HG03469 (cell line): ENCODE data around the gene DCP1B.

Experiments used
- ATAC-seq: cut with Tn5 transposase; IDR thresholded peaks from one replicate; pipeline ENCODE4 v1.9.1; 2021; ENCODE audit warnings: mild to moderate bottlenecking, moderate library complexity, moderate number of reproducible peaks; ENCODE audit not compliant: unreplicated experiment

Gene DCP1B

DNA sequence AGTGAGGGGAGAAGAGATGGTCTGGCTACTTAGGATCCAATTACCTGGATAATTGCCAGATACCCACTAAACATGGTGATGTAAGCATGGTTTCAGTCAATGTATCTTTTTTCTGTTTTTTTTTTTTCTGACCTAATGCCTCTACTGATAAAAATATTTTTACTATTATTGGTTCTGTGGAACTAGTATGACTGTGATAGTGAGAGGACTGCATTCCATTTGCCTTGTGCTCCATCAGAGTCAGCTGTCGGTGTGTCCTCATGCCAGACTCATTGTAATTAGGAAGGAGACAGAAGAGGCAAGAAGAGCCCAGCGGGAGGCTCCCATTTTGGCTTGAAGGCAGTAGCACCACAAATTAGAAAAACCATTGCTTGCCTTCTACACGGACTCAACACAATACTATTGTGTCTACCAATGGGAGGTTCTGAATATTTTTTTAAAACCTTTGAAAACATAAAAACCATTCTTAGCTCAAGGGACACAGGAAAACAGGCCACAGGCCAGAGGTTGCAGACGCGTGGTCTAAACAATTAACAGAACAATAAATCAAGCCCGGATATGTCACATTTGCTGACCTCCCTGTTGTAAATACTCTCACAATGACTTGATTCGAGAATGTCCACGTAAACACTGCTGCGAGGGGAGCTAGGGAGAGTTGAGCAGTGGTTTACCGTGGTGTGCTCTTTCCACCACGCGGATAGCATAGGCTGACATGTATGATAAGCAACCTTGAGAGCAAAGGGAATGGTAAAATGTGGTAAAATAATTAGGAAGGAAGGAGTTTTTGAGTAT, 13.5 kb upstream of the DCP1B start:
- no peak for ATAC-seq

DNA sequence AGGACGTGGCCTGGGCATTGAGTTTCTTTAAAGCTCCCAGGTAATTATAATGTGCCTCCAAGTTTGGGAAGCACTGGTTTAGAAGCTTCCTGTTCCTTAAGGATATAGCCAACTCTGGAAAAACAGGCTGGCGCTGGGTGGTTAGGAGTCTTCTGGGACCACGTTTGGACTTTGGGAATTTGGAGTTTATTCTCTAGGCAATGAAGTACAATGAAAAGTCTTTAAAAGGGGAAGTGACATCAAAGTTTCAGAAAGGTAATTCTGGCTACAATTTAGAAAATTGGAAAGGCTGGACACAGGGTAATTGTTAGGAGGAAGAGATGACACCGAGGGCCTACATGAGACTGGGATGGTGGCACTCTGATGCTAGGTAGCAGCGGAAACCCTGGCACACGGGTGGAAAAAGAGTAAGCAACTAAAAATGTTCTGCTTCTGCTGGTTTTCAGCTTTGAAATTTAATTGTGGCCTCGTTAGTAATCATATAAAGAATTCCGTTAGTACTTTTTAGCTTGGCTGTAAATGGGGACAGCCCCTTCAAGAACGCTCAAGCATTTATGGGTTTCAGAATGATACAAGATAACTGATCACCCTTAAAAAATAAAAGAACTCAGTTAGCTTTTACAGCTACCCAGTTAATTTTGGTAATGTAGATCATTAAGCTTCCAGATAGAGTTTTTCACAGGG, 12.7 kb upstream of the DCP1B start:
- ATAC-seq = no peak

DNA sequence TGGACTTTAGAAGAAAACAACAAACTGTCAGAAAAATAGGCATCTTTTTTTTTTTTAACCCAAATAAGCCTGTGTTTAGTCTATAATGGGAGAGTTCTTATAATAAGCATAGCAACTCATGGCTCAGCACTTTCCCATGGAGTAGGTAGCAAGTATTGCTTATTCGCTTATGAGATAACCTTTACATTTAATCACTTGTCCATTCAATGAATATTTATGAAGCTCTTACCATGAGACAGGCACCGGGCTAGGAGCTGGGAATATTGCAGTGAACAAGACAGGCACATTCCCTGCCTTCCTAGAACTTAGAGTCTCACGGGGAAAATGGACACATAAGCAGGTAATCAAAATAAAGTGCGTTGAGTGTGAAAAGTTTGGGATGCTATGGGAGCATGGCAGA, 10.0 kb upstream of the DCP1B start:
- ATAC-seq = no peak

DNA sequence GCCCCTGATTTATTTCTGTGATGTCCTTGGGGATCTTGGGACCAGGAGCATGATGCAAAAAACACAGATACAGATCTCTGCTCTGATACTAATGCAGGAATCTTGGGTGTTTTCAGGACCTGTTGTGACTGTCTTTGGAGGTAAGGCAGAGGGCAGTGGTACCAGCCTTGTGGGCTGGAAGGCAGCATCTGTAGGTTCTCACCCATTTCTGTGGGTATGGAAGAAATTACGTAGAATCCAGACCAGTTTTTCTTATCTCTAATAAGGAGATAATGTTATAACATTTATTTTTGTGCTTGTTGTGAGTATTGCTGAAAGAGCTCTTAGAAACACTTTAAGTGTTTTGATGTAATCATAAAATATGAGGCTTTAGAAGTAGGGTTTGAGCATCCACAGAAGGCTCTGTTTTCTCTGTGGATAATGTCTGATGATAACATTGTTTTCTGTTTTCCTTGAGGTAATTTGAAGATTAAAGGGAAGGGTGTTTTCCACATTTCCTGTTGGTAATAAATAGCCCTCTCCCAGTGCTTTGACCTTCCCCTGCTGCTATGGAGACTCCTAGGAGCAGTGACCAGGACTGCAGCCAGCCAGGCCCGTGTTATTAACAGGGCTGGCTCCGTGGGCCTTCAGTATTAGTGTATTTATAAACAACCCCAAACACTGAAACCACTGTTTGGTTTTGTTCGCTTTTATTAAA, 9.4 kb upstream of the DCP1B start:
- no peak for ATAC-seq

DNA sequence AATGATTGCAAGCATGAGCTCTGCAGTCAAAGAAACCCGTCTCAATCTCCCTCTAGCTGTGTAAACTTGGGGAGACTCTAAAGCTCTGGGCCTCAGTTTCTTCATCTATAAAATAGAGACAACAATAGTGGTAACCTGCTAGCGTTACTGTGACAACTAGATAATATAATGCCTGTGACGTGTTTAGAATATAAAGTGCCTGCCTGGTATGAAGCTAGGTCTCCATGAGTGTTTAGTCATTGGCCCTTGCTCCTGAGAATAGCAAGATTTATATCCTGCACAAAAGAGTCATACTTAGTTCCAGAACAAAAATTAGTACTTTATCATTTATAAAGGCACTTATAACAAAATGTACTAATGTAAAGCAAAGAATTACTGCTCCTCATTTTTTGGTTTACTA, 8.8 kb upstream of the DCP1B start:
- no peak for ATAC-seq

DNA sequence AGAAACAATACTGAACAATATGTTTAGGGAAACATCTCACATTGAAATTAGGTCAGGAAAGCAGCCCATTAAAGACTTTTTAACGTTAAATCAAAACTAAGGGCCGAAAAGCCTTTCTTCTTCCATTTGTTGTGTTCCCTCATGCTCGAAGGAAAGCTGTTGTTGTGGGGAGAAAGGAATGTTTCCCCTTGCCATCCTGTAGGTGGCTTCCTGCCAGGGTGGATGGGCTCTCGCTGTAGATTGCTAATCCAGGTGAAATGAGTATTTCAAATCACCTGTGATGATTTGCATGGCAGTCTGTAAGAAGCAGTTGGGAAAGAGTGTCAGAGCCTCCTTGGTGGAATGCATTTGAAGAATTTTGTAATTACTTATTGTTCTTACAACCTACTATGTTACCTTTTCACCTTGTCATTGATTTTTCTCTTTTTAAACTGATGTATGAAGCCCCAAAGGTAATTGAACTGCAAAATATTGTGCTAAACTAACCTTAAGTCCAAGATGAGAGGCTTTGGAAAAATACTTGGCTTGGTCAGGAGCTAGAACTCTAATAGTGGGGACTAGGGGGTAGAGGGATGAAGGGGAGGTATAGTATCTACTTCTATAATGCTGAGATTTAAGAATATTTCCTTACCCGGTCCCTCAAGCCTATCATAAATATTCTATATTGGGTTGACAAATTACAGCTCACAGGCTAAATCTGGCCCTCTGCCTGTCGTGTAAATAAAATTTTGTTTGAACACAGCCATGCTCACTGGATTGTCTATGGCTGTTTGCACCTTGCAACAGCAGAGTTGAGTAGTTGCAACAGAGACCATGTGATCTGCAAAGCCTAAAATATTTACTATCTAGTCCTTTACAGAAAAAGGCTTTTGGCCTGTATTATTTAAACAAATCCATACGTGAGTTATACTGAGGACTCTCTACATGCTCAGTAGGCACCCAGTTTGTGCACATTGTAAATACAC, 7.7 kb upstream of the DCP1B start:
- ATAC-seq = no peak

DNA sequence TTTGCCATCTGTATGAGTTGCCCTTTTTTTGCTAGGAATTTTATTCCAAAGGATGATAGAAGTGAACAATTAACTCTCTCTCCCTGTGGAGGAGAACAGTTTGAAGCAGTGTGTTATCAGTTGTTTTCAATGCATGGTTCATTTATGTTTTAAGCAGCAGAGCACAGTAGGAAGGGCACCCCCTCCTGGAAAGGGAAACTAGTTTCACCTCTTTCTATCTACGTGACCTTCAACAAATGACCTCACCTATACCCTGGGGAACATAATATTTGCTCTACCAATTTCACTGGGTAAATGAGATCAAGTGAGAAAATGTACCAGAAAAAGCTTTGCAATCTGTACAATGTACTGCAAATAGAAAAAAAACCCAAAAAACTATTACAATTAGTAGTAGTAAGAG, 5.4 kb upstream of the DCP1B start:
- ATAC-seq = no peak

DNA sequence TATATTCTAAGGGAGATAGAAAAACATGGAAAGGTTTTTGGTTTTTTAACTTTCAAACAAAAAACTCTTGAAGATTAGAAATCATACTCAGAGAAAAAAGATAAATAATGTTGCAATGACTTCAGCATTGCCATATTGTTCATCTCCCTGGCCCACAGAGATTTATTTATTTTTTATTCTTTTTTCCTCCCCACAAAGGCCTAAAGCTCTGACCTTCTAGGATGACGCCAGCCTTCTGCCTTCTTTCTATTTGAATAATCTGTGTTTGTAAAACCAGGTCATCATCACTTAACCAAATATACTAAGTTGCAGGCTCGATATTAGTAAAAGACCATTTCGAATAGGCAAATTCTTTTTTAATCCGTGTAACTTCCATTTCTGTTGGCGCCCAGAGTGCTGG, 4.4 kb upstream of the DCP1B start:
- no peak for ATAC-seq

DNA sequence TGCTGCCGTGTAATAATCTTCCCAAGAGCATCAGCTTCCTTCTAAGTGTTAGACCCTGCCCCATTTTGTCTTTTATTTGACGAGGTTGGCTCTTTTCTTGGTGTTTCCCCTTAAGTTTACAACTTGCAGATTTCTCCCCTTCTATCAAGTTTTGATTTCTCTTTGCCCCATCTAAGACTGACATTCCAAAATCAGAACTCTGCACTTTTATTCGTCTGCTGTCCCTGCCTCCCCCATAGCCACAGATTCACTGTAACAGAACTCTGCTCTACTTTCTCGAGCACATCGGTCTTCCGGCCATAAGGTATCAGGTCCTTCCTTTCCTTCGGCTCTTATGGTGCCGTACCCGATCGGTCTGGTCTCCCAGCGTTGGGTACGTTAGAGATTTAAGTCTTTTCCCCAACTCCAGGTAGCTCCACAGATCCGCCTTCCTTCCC, 563 bp downstream of the DCP1B start:
- ATAC-seq = no peak

DNA sequence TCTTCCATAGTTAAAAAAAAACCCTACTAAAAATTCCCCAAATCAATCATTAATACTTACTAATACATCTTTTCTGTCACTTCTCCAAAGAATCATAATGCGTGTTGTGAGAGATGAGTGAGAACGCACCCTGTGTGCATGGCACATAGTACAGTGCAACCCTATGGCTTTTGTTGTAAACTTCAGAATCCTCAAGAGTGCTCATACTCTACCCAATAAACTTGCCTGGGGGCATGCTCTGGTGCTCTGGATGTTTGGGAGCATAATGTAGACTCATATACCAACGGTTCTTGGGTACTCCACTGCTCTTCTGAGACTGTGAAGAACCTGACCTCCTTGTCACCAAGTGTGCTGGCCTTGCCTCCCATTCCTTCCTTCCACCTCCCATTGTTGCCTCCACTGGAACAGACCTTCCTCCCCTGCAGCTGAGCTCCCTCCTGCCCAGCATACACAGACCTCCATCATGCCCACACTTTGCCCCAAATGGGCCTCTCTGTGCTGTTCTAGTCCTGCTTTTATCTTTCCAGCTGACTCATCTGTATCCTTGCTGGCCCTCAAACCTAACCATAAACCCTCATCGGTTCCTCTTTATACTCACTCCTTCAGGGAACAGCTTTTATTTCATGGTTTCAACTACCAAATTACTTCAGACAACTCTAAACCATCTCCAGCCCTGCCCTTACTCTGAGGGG, 8.9 kb downstream of the DCP1B start:
- no peak for ATAC-seq

DNA sequence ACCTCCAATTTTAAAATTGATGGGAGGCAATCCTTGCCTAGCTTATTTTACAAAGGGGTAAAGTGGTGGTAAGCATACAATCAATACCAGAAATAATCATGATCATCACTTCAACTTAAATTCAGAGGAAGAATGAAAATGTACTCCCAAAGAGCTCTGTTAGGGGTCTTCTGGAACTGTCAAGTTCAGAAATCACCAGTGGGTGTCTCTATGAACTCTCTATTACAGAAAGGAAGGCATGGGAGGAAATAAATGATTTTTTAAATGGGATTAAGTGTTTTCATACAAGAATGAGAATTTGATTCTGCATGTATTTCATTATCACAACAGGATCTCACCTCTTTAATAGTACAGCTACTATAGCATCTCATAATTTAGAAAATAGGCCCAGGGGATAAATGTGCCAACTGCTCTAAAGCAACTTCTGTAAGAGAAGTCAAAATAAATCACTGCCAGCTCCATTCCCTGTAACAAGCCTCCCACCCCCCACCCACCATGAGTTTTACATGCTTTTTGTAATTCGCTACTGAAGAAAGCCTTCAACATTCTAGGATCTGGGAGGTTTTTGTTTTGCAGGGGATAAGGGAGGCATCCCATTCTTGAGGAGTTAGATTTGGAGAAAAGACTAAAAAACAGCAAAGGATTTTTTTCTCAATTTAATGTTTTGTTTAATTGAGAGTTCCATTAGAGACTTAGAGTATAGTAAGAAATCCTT, 9.7 kb downstream of the DCP1B start:
- no peak for ATAC-seq

DNA sequence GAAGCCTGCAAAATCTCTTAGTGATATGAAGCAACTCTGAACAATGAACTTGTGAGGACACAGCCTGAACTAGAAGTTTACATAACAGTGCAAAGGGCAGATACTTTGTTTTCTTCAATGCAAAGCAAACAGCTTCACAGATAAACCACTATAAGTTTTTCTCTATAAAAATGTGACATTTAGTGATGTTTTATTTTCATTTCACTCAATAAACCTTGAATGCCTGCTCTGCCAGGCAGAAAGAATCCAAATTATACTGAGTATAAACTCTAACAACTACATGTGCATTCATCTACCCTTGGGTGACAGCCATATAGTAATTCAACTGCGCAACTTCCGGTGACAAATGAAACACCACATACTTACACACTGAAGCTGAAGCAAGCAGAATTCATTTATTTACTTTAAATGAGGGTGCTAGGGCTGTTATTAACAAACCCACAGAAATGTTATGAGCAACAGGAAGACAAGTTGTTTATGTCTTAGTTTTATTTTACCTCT, 10.3 kb downstream of the DCP1B start:
- no peak for ATAC-seq

DNA sequence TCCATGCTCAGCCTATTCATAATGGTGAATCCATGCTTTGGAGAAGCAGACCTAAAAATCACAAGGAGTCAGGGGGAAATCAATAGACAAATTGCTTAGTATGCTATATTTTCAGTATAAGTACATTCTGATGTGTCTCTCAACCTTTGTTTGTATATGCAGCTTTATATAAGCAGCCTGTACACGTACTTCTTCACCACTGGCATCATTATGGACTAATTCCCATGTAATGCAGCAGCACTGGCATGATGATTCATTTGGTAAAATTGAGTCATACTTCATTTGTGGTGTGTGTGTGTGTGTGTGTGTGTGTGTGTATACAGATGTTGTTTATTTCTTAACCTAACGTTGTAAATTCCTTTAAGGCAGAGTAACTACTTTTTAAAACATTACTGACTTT, 10.9 kb downstream of the DCP1B start:
- ATAC-seq = no peak

DNA sequence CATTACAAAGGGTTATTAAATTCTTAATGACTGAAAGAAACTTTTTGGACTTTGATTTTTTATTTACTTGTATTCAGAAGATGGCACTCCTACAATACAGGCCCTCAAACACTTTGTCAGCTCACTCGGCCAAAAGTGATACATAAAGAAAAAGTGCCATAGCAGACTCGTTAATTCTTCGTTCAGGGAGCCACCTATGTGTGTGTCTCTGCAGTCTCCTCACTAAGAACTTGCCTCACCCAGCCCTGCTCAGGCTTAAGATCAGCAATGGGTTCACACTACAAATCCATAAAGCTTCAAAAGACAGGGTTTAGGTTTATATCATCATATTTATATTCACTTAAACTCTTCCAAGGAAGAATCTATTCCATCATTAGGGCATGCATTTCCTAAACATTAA, 11.5 kb downstream of the DCP1B start:
- no peak for ATAC-seq

DNA sequence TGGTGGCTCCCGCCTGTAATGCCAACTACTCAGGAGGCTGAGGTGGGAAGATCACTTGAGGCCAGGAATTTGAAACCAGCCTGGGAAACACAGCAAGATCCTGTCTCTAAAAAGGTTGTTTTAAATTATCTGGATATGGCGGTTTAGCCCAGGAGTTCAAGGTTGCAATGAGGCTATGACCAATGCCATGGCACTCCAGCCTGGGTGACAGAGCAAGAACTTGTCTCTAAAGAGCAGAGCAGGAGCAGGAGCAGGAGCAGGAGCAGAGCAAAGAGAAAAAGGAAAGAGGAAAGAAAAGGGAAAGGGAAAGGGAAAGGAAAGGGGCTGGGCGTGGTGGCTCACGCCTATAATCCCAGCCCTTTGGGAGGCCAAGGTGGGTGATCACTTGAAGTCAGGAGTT, 15.1 kb downstream of the DCP1B start:
- no peak for ATAC-seq

DNA sequence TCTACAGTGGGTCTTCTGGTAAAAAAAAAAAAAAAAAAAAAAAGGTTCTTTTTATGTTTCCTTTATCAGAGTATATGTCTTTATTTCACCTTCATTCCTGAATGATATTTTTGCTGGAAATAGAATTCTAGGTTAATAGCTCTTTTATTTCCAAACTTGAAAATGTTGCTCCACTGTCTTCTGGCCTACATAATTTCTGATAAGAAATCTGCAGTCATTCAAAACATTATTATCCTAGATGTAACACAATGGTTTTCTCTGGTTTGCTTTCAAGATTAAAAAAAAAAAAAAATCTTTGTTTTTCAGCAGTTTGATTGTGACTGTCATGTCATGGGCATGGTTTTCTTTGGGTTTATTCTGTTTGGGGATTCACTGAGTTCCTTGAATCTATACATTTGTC, 19.5 kb downstream of the DCP1B start:
- ATAC-seq = no peak

DNA sequence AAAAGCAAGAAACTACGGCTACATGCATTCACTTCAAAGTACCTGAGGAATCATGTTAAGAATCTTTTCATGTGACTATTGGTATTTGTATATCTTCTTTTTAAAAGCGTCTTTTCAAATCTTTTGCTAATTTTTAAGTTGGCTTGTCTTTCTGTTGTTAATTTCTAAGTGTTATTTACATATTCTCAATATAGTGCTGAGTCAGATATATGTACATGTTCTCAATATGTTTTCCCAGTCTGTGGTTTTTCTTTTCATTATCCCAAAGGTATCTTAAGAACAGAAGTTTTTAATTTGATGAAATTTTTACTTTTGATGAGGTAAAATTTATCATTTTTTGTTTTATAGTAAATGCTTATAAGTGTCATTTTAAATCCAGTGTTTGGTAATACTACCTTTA, 24.0 kb downstream of the DCP1B start:
- ATAC-seq = no peak

DNA sequence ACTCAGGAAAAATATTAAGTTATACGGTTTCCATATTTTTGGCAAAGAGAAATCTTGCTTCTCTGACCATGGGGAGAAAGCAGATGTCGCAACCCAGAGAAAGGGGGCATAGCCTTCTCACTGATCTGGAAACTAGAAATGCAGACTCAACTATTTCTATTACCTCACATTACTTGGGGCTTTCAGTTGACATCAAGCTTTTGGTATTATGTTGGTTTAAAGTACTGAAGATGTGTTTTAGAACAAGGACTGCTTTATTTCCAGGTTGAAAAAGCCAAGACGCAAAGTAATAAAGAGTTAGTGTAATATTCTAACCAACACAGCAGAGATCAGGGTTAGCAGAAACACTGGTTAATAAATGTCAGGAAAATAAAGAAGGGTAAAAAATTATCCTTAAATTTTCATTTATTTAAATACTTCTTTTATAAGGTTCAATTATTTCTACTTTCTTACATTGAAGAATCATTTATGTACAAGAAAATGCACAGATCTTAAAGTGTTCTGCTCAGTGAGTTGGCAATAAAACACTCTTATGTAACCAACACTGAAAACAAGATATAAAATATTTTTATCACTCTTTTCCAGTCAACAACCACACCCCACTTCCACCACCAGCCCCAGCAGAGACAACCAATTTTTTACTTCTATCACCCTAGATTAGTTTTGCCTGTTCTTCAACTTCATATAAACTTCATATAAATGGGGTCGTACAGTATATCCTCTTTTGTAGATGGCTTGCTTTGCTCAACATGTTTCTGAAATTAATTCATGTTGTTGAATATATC, 26.0 kb downstream of the DCP1B start:
- ATAC-seq = no peak

DNA sequence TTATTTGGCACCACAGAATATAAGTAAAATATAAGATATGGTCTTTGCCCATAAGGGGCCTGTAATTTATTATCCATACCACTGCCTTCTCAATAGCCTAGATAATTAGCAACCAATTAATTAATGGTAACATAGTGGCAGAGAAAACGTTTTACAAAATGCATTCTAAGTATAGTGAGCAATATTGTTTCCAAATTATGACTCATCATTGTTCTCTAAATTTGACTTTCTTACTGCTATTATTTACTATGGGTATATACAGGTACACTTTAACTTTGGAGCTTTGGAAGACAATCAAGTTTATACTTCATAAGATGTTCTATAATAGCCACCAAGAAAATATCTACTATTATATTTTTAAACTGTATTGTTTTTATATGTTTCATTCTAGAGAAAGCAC, 26.7 kb downstream of the DCP1B start:
- ATAC-seq = no peak
